Ovary (tissue), 3 donors: ENCODE measurements around the gene DICER1.

Source experiments
- EP300 ChIP-seq: sonication (generic); formaldehyde crosslinking; IDR thresholded peaks from one replicate; pipeline ENCODE4 v1.6.1; 2017; ENCODE audit warnings: antibody characterized with exemption
- POLR2A ChIP-seq: fragments of 450-650 bp; IDR thresholded peaks from one replicate; pipeline ENCODE4 v1.6.1; 2017; ENCODE audit warnings: antibody characterized with exemption, mild to moderate bottlenecking, moderate library complexity
- TF ChIP-seq, protein P1 (sequence below), 3 donors: fragments of 450-650 bp in 2 of 3; fragments of 200-600 bp in 1 of 3; IDR thresholded peaks; one replicate each; pipeline versions ENCODE4 v1.5.1 to v1.8.0; 2016 to 2022; ENCODE audit warnings: antibody characterized with exemption in 3 of 3, mild to moderate bottlenecking in 1 of 3
- donor health status: DM: no; HTN: no; CAD: no.

DNA sequence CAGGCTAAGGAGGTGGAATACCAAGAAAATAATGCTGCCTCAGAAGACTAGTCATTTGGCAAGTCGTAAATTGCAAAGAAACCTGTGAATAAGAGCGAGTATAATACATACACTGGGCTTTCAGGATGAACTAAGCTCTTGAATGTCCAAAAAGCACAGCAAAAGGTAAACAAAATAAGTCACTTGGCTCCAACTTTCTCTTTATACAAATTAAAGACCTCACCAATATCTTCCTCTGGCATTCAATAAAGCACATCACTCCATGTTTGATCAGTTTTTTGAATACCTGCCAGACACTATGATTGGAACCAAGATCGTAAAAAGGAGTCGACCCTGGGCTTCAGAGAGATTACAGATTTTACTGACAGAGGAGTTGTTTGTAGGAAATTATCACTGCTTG, 3.5 kb downstream of the DICER1 start:
- TF ChIP-seq, protein P1, sequence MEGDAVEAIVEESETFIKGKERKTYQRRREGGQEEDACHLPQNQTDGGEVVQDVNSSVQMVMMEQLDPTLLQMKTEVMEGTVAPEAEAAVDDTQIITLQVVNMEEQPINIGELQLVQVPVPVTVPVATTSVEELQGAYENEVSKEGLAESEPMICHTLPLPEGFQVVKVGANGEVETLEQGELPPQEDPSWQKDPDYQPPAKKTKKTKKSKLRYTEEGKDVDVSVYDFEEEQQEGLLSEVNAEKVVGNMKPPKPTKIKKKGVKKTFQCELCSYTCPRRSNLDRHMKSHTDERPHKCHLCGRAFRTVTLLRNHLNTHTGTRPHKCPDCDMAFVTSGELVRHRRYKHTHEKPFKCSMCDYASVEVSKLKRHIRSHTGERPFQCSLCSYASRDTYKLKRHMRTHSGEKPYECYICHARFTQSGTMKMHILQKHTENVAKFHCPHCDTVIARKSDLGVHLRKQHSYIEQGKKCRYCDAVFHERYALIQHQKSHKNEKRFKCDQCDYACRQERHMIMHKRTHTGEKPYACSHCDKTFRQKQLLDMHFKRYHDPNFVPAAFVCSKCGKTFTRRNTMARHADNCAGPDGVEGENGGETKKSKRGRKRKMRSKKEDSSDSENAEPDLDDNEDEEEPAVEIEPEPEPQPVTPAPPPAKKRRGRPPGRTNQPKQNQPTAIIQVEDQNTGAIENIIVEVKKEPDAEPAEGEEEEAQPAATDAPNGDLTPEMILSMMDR (IDR thresholded peaks at IDR 0.05), result no peak
- no peak for TF ChIP-seq POLR2A
- TF ChIP-seq EP300, result no peak
